HEK293 (cell line): ENCODE results near the gene COX8A.

Source experiments
- BCL11A ChIP-seq: fragments of 450-650 bp; formaldehyde crosslinking; IDR thresholded peaks from 2 replicates; pipeline ENCODE4 v1.5.1; 2016; ENCODE audit warnings: low read depth, missing biosample characterization, missing genetic modification characterization
- HOXD13 ChIP-seq: sonication (generic); formaldehyde crosslinking; IDR thresholded peaks from 2 replicates; pipeline ENCODE4 v1.8.0; 2022; ENCODE audit warnings: missing genetic modification reagents, borderline replicate concordance
- KLF10 ChIP-seq: fragments of 450-650 bp; IDR thresholded peaks from 2 replicates; pipeline ENCODE4 v1.5.1; 2018; ENCODE audit warnings: missing biosample characterization, mild to moderate bottlenecking, missing genetic modification characterization
- KLF16 ChIP-seq: fragments of 450-650 bp; formaldehyde crosslinking; IDR thresholded peaks from 2 replicates; pipeline ENCODE4 v1.5.1; 2017; ENCODE audit warnings: missing biosample characterization, missing genetic modification characterization
- KLF8 ChIP-seq: fragments of 450-650 bp; formaldehyde crosslinking; IDR thresholded peaks from 2 replicates; pipeline ENCODE4 v1.5.1; 2016; ENCODE audit warnings: missing biosample characterization, missing genetic modification characterization
- SP2 ChIP-seq: fragments of 450-650 bp; formaldehyde crosslinking; IDR thresholded peaks from 2 replicates; pipeline ENCODE4 v1.5.1; 2016; ENCODE audit warnings: missing biosample characterization, missing genetic modification characterization
- SP3 ChIP-seq: fragments of 450-650 bp; formaldehyde crosslinking; IDR thresholded peaks from 2 replicates; pipeline ENCODE4 v1.5.1; 2016; ENCODE audit warnings: missing biosample characterization, missing genetic modification characterization
- ZBTB20 ChIP-seq: fragments of 450-650 bp; formaldehyde crosslinking; IDR thresholded peaks from 2 replicates; pipeline ENCODE4 v1.5.1; 2016; ENCODE audit warnings: missing biosample characterization, missing genetic modification characterization
- ZBTB48 ChIP-seq: fragments of 450-650 bp; formaldehyde crosslinking; IDR thresholded peaks from 2 replicates; pipeline ENCODE4 v1.5.1; 2016; ENCODE audit warnings: missing biosample characterization, missing genetic modification characterization
- ZBTB49 ChIP-seq: fragments of 450-650 bp; formaldehyde crosslinking; IDR thresholded peaks from 2 replicates; pipeline ENCODE4 v1.5.1; 2016; ENCODE audit warnings: missing biosample characterization, missing genetic modification characterization, low read depth
- ZFHX2 ChIP-seq: fragments of 450-650 bp; formaldehyde crosslinking; conservative IDR thresholded peaks from 2 replicates; pipeline ENCODE4 v1.5.1; 2016; ENCODE audit warnings: missing biosample characterization, missing genetic modification characterization
- ZIC2 ChIP-seq: fragments of 450-650 bp; formaldehyde crosslinking; IDR thresholded peaks from 2 replicates; pipeline ENCODE4 v1.5.1; 2016; ENCODE audit warnings: missing biosample characterization, missing genetic modification characterization
- ZNF341 ChIP-seq: fragments of 450-650 bp; formaldehyde crosslinking; IDR thresholded peaks from 2 replicates; pipeline ENCODE4; 2016; ENCODE audit warnings: low read depth, missing biosample characterization, missing genetic modification characterization
- ZNF366 ChIP-seq: fragments of 450-650 bp; formaldehyde crosslinking; conservative IDR thresholded peaks from 2 replicates; pipeline ENCODE4 v1.5.1; 2016; ENCODE audit warnings: missing biosample characterization, missing genetic modification characterization
- ZNF426 ChIP-seq: fragments of 450-650 bp; formaldehyde crosslinking; IDR thresholded peaks from 2 replicates; pipeline ENCODE4 v1.5.1; 2017; ENCODE audit warnings: missing biosample characterization, missing genetic modification characterization, mild to moderate bottlenecking, inconsistent platforms, moderate library complexity
- ZNF501 ChIP-seq: fragments of 450-650 bp; formaldehyde crosslinking; IDR thresholded peaks from 2 replicates; pipeline ENCODE4 v1.5.1; 2016; ENCODE audit warnings: missing biosample characterization, missing genetic modification characterization
- ZNF629 ChIP-seq: fragments of 450-650 bp; formaldehyde crosslinking; IDR thresholded peaks from 2 replicates; pipeline ENCODE4 v1.5.1; 2017; ENCODE audit warnings: missing biosample characterization, missing genetic modification characterization
- ZNF645 ChIP-seq: fragments of 450-650 bp; formaldehyde crosslinking; IDR thresholded peaks from 2 replicates; pipeline ENCODE4; 2016; ENCODE audit warnings: missing biosample characterization, missing genetic modification characterization
- ZSCAN16 ChIP-seq: fragments of 450-650 bp; formaldehyde crosslinking; IDR thresholded peaks from 2 replicates; pipeline ENCODE4 v1.5.1; 2016; ENCODE audit warnings: missing biosample characterization, missing genetic modification characterization
- ZSCAN5A ChIP-seq: fragments of 450-650 bp; formaldehyde crosslinking; IDR thresholded peaks from 2 replicates; pipeline ENCODE4 v1.5.1; 2016; ENCODE audit warnings: missing biosample characterization, missing genetic modification characterization
- TF ChIP-seq, protein P1 (sequence below): fragments of 450-650 bp; formaldehyde crosslinking; IDR thresholded peaks from 2 replicates; pipeline ENCODE4 v1.5.1; 2016; ENCODE audit warnings: missing biosample characterization, missing genetic modification characterization
- TF ChIP-seq, protein P2 (sequence below): fragments of 450-650 bp; formaldehyde crosslinking; IDR thresholded peaks from 2 replicates; pipeline ENCODE4 v1.5.1; 2016; ENCODE audit warnings: missing biosample characterization, missing genetic modification characterization
- TF ChIP-seq, protein P3 (sequence below): fragments of 450-650 bp; formaldehyde crosslinking; conservative IDR thresholded peaks from 2 replicates; pipeline ENCODE4 v1.5.1; 2016; ENCODE audit warnings: low read depth, missing biosample characterization, missing genetic modification characterization

The COX8A gene

GRCh38 chr11:63974259-63975143 lies at the start of gene COX8A (continued):
- TF ChIP-seq, protein P1, sequence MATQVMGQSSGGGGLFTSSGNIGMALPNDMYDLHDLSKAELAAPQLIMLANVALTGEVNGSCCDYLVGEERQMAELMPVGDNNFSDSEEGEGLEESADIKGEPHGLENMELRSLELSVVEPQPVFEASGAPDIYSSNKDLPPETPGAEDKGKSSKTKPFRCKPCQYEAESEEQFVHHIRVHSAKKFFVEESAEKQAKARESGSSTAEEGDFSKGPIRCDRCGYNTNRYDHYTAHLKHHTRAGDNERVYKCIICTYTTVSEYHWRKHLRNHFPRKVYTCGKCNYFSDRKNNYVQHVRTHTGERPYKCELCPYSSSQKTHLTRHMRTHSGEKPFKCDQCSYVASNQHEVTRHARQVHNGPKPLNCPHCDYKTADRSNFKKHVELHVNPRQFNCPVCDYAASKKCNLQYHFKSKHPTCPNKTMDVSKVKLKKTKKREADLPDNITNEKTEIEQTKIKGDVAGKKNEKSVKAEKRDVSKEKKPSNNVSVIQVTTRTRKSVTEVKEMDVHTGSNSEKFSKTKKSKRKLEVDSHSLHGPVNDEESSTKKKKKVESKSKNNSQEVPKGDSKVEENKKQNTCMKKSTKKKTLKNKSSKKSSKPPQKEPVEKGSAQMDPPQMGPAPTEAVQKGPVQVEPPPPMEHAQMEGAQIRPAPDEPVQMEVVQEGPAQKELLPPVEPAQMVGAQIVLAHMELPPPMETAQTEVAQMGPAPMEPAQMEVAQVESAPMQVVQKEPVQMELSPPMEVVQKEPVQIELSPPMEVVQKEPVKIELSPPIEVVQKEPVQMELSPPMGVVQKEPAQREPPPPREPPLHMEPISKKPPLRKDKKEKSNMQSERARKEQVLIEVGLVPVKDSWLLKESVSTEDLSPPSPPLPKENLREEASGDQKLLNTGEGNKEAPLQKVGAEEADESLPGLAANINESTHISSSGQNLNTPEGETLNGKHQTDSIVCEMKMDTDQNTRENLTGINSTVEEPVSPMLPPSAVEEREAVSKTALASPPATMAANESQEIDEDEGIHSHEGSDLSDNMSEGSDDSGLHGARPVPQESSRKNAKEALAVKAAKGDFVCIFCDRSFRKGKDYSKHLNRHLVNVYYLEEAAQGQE (tag by site-specific recombination) = no peak; the same call in 1 of the 2 replicates
- TF ChIP-seq KLF8 (peak; percentile 49), HOXD13 (CRISPR knock-in tag) (peak; percentile 79), ZBTB20 (tag by site-specific recombination) (0 out of 2 replicates have a peak, but pooled peaks have one; percentile 18), SP2 (tag by site-specific recombination) (peak; percentile 97), ZSCAN5A (tag by site-specific recombination) (0 out of 2 replicates have a peak, but pooled peaks have one; percentile 71), ZNF501 (tag by site-specific recombination) (peak; percentile 89), ZNF426 (tag by site-specific recombination) (no peak), ZIC2 (tag by site-specific recombination) (peak; percentile 72), ZFHX2 (peak; percentile 69), ZSCAN16 (tag by site-specific recombination) (no peak), ZNF645 (tag by site-specific recombination) (no peak), SP3 (tag by site-specific recombination) (peak; percentile 93), ZBTB48 (tag by site-specific recombination) (peak; percentile 20; the same call in 1 of the 2 replicates), ZNF629 (tag by site-specific recombination) (peak; percentile 98), KLF16 (tag by site-specific recombination) (no peak), ZNF366 (peak; percentile 62; the same call in 1 of the 2 replicates), KLF10 (tag by site-specific recombination) (peak; percentile 71), BCL11A (peak; percentile 93), ZNF341 (peak; percentile 41), ZBTB49 (no peak)
- TF ChIP-seq, protein P2, sequence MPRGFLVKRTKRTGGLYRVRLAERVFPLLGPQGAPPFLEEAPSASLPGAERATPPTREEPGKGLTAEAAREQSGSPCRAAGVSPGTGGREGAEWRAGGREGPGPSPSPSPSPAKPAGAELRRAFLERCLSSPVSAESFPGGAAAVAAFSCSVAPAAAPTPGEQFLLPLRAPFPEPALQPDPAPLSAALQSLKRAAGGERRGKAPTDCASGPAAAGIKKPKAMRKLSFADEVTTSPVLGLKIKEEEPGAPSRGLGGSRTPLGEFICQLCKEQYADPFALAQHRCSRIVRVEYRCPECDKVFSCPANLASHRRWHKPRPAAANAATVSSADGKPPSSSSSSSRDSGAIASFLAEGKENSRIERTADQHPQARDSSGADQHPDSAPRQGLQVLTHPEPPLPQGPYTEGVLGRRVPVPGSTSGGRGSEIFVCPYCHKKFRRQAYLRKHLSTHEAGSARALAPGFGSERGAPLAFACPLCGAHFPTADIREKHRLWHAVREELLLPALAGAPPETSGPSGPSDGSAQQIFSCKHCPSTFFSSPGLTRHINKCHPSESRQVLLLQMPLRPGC (tag by site-specific recombination) = peak; percentile 28; the same call in 1 of the 2 replicates
- TF ChIP-seq, protein P3, sequence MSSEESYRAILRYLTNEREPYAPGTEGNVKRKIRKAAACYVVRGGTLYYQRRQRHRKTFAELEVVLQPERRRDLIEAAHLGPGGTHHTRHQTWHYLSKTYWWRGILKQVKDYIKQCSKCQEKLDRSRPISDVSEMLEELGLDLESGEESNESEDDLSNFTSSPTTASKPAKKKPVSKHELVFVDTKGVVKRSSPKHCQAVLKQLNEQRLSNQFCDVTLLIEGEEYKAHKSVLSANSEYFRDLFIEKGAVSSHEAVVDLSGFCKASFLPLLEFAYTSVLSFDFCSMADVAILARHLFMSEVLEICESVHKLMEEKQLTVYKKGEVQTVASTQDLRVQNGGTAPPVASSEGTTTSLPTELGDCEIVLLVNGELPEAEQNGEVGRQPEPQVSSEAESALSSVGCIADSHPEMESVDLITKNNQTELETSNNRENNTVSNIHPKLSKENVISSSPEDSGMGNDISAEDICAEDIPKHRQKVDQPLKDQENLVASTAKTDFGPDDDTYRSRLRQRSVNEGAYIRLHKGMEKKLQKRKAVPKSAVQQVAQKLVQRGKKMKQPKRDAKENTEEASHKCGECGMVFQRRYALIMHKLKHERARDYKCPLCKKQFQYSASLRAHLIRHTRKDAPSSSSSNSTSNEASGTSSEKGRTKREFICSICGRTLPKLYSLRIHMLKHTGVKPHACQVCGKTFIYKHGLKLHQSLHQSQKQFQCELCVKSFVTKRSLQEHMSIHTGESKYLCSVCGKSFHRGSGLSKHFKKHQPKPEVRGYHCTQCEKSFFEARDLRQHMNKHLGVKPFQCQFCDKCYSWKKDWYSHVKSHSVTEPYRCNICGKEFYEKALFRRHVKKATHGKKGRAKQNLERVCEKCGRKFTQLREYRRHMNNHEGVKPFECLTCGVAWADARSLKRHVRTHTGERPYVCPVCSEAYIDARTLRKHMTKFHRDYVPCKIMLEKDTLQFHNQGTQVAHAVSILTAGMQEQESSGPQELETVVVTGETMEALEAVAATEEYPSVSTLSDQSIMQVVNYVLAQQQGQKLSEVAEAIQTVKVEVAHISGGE = peak; percentile 95
